ENCODE results near the gene KLK7. TPM values are rescaled to one million over a fixed set of nuclear protein-coding genes. Genes with fewer than 3 reads are reported as not detected.

Gene KLK7
- total RNA-seq, 1 experiment from 2014 or later, result 0.66 TPM

GRCh38 chr19:51020988-51021651 is 37.4 kb upstream of the KLK7 start (continued):
- TF ChIP-seq ERG (CRISPR knock-in tag; IDR thresholded peaks at IDR 0.05) (no peak), ATF2 (CRISPR knock-in tag; IDR thresholded peaks at IDR 0.05; ENCODE audit: borderline replicate concordance, low read depth) (no peak), ATF3 (CRISPR knock-in tag; conservative IDR thresholded peaks at IDR 0.05) (no peak), ZNF121 (CRISPR knock-in tag; IDR thresholded peaks at IDR 0.05) (no peak), RELA (CRISPR knock-in tag; IDR thresholded peaks at IDR 0.05; ENCODE audit: borderline replicate concordance) (no peak), AFF4 (CRISPR knock-in tag; IDR thresholded peaks at IDR 0.05; ENCODE audit: borderline replicate concordance) (no peak), SMAD3 (CRISPR knock-in tag; IDR thresholded peaks at IDR 0.05; ENCODE audit: borderline replicate concordance) (no peak), USF2 (CRISPR knock-in tag; IDR thresholded peaks at IDR 0.05) (0 out of 2 replicates have a peak, but pooled peaks have one; percentile 24)

- H3K27me3 Mint-ChIP-seq (ENCODE audit: low read depth), result peaks cover 49% of the 10 kb centered on the region
- no peaks in the 10 kb centered on the region for H3K9me3 Mint-ChIP-seq
- H3K27ac Mint-ChIP-seq, result peak within 1 kb of the TSS; percentile 3; the same call in 1 of the 2 replicates
- TF ChIP-seq ERG (CRISPR knock-in tag; IDR thresholded peaks at IDR 0.05) (no peak), NFYB (CRISPR knock-in tag; conservative IDR thresholded peaks at IDR 0.05; ENCODE audit: low read depth) (no peak), ARID4B (CRISPR knock-in tag; IDR thresholded peaks at IDR 0.05; ENCODE audit: borderline replicate concordance) (no peak), KAT7 (CRISPR knock-in tag; IDR thresholded peaks at IDR 0.05; ENCODE audit: borderline replicate concordance) (no peak), ZNF317 (CRISPR knock-in tag; IDR thresholded peaks at IDR 0.05; ENCODE audit: borderline replicate concordance, low read depth) (no peak), ZNF416 (CRISPR knock-in tag; IDR thresholded peaks at IDR 0.05) (no peak), RELA (CRISPR knock-in tag; IDR thresholded peaks at IDR 0.05; ENCODE audit: borderline replicate concordance) (no peak), PREB (CRISPR knock-in tag; IDR thresholded peaks at IDR 0.05; ENCODE audit: borderline replicate concordance) (no peak), NR1H2 (CRISPR knock-in tag; IDR thresholded peaks at IDR 0.05) (no peak)
- DNase-seq (ENCODE audit: low spot score) (no peak), ATAC-seq (no peak)
- no peaks in the 10 kb centered on the region for H3K36me3 Mint-ChIP-seq
- ChIA-PET CTCF (interaction anchor here (0.6 to 8.5 kb wide), 11 partner anchors 18 to 350 kb away, joined by 3 to 347 read pairs (median 5); partner anchors contain the start of genes KLK13 and KLK8), POLR2A (interaction anchor here (0.6 to 1.0 kb wide), 3 partner anchors 15 to 412 kb away, joined by 3 to 4 read pairs (median 3); partner anchors contain the start of genes KLK12 and KLK13)
- H3K4me1 Mint-ChIP-seq, result peaks cover 24% of the 10 kb centered on the region
- H3K4me3 Mint-ChIP-seq, result peak within 1 kb of the TSS; percentile 89
Observed at GRCh38 chr19:51019544-51019925, 35.8 kb upstream of the KLK7 start, which contains the start of gene KLK10. Gene KLK10 (minus strand): TSS chr19:51019709. CDS start chr19:51019130, 579 bp downstream.

Measured in WTC11 (cell line).